Esophagus squamous epithelium (tissue), 4 donors: ENCODE measurements around the gene KAT6B.

Experiments used
- POLR2A ChIP-seq, 4 donors: fragments of 450-650 bp; IDR thresholded peaks; one replicate each; pipeline ENCODE4 v1.6.1; 2017; ENCODE audit warnings: antibody characterized with exemption in 4 of 4, mild to moderate bottlenecking in 4 of 4, moderate library complexity in 3 of 4
- TF ChIP-seq, protein P1 (sequence below), 6 experiments: fragments of 450-650 bp in 4 of 6; fragments of 200-600 bp in 2 of 6; sonication (generic) in 2 of 6; IDR thresholded peaks; one replicate each; pipeline ENCODE4 v1.5.1; 2016 to 2019; ENCODE audit warnings: antibody characterized with exemption in 6 of 6, mild to moderate bottlenecking in 4 of 6, moderate library complexity in 4 of 6

DNA sequence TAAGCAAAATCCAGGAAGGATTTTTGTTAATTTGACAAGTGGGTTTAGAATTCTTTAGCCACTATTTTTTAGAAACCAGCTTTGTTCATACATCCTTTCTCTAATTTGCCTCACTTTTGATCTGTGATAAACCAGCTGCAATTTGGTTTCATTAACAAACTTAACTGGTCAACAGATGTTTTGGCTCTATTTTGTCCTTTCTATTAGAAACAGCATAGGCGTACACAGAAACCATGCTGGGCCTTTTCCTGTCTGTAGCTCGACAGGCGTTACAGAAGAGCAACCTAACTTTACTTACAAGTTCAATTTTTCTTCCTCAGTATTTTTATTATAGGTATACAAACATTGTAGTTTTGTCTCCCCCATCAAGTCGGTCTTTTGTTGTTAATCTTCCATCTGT lies 28.2 kb downstream of the KAT6B start:
- TF ChIP-seq, protein P1, sequence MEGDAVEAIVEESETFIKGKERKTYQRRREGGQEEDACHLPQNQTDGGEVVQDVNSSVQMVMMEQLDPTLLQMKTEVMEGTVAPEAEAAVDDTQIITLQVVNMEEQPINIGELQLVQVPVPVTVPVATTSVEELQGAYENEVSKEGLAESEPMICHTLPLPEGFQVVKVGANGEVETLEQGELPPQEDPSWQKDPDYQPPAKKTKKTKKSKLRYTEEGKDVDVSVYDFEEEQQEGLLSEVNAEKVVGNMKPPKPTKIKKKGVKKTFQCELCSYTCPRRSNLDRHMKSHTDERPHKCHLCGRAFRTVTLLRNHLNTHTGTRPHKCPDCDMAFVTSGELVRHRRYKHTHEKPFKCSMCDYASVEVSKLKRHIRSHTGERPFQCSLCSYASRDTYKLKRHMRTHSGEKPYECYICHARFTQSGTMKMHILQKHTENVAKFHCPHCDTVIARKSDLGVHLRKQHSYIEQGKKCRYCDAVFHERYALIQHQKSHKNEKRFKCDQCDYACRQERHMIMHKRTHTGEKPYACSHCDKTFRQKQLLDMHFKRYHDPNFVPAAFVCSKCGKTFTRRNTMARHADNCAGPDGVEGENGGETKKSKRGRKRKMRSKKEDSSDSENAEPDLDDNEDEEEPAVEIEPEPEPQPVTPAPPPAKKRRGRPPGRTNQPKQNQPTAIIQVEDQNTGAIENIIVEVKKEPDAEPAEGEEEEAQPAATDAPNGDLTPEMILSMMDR (IDR thresholded peaks at IDR 0.05) = no peak
- no peak for TF ChIP-seq POLR2A (IDR thresholded peaks at IDR 0.05)
